Renal cortical epithelial cell (primary cell): ENCODE results near the gene CARMIL1. TPM values are rescaled to one million over a fixed set of nuclear protein-coding genes. Genes with fewer than 3 reads are reported as not detected.
A peak's percentile ranks its signal among the peaks of the same experiment; 100 is the strongest.

Experiments
- DNase-seq: peaks from one replicate; pipeline ENCODE4 v3.0.0-alpha.2; 2011; ENCODE audit warnings: low read depth
- total RNA-seq: library from RNA; depleted of rRNA; stranded (reverse); fragments of >200 nt; gene quantifications from 2 replicates; pipeline ENCODE4 v1.2.3, GENCODE V29; 2014

The CARMIL1 gene
- total RNA-seq, 1 donor from 2014 or later, result 55.7 TPM

DNA sequence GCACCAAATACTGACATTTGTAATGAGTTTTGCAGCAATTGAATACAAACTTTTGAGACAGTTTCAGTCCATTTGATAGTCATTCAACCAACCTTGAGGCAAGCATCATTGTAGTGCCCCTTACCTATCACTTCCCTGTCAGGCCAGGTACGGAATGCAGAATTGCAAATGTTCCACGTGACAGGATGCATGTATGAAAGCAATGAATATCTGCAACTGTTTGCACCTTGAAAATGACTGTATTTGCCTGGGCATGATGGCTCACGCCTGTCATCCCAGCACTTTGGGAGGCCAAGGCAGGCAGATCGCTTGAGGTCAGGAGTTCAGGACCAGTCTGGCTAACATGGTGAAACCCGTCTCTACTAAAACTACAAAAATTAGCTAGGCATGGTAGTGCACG, 226.8 kb downstream of the CARMIL1 start:
- no peak for DNase-seq

DNA sequence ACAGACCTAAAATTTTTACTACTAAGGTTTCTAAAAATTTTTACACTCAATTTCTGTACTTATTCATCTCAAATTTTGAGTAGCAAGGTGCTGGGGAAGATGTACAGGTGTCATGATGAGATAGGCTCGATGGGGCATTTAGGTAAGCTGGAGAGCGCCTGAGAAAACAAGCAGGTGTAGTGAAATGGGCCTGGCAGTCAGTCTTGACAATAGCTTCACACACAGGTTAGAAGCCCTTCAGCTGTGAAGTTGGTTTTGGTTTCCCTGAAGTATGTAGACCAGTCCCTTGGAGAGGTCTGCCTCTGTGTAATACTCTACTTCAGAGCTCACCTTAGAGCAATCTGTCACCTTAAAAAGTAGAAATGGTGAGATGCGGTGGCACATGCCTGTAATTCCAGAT, 228.9 kb downstream of the CARMIL1 start:
- DNase-seq, result no peak

DNA sequence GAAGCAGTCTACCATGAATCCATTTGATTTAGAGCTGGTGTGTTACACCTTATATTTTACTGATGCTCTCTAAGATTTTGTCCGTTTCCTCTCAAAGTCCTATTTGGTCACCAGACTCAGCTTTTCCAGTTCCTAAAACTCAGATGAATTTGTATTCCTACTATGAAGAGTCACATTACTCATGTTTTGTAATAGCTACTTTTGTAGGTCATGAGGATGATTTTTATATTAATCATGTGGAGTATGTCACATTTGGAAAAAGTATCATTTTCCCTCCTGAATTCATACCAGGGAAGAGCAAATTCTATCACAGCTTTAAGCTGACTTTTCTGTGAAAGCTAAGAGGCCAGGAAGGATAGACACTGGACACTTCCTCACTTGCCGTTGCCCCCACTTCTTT, 232.2 kb downstream of the CARMIL1 start:
- no peak for DNase-seq

DNA sequence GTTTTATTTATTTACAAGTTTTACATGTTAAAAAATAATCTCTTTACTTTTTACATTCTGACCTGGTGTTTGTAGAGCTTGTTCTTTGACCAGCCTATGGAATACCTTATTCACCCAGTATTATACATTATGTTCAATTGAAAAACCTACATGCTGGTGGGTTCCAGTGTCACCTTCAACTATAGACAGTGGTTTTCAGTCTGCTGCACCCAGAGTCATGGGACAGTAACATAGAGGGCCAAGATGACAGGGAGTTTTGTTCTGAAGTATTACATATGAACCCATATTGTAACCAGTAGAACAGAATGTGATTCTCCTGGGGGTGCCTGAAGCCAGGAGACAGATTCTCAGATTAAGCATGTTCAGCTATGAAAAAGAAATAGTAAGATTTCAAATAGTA, 233.4 kb downstream of the CARMIL1 start:
- DNase-seq, result no peak

DNA sequence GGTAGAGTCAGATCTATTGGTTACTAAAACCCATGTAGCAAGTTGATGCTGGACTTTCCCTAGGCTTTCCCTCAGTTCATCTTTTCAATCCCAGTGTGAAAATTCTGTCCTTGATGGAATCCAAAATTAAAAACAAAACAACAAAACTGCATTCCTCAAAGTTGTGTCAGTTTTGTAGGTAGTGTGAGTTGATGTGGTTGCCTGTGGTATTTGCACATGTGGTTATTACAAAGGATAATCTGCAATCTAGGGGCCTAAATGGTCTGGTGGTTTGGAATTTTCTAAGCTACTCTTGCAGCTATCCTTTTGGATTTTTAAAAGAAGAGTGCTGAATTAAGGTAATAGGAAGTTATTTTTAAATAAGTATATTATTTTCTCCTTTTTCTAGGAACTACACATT, 240.7 kb downstream of the CARMIL1 start:
- DNase-seq, result peak; percentile 54

DNA sequence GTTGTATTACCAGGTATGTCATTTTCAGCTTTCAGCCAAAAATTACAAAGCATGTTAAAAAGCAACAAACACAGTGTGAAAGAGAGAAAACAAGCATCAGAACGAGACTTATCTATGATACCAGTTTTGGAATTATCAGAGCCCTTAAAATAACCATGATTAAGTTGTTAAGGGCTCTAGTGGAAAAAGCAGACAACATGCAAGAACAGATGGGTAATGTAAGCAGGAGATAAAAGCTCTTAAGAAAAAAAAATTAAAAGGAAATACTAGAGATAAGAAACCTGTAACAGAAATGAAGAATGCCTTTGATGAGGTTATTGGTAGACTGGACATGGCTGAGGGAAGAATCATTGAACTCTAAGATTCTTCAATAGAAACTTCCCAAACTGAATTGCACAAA, 245.4 kb downstream of the CARMIL1 start:
- no peak for DNase-seq

DNA sequence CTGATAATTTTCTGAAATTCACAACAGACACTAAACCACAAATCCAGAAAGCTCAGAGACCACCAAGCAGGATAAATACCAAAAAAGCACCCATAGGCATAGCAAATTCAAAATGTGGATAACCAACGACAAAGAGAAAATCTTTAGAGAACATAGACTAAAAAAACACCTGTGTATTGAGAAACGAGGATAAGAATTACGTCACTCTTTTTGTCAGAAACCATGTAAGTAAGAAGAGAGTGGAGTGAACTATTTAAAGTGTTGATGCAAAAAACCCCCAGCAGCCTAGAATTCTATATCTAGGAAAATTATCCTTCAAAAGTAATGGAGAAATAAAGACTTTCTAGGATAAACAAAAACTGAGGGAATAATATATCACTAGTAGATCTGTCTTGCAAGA, 245.9 kb downstream of the CARMIL1 start:
- DNase-seq, result no peak

DNA sequence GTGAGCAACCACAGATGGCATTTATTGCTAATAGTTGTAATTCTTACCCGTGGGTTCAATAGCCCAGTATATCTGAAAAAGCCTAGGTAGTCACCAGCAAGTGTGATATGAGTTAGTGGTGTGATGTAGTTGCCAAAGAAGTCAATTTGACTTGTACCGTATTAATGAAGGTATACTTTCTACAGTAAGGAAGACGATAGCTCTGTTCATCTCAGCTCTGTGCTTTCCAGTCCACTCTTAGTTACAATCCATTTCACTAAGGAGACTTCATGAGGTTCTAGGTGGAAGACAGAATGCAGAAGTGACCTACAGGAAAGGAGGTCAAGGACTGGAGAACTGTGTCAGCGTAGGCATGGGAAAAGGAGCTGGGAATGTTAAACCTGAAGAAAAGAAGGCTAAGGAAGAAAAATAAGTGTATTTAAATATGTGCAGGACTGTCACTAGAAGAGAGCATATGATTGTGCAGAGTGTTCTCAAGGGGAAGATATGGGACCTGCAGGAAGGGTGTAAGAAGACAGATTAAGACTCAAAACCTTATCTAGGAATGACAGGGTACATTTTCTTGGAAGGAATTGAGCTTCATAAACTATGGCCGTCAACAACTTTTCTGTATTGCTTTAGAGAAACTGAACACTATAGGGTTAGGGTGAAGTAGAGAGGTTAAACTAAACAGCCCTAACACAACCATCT, 255.9 kb downstream of the CARMIL1 start:
- no peak for DNase-seq

DNA sequence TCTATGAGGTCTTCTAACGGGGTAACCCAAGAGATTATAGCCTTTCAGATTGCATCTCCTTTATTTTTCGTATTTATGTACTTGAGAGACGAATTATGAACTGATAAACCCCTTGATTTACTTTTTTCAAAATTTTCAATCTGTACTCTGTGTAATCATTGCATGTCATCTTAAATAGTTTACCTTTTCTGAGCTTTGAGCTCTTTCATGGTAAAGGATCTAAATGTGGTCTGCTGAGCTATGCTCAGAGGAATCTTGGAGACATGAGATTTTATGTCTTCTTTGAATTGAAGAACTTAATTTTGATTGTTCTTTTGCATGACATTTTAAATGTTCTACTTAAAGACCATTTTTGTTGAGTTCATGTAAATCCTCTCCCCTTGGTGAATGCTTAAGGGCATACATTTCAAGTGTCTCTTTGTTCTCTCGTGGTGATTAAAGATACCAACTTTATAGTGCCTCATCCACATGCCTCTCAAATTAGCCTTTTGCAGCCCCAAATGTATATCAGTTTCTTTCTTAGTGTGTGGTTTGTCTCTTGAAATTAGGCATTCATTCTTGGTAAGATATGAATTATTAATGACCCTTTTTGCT, 256.6 kb downstream of the CARMIL1 start:
- DNase-seq, result no peak

DNA sequence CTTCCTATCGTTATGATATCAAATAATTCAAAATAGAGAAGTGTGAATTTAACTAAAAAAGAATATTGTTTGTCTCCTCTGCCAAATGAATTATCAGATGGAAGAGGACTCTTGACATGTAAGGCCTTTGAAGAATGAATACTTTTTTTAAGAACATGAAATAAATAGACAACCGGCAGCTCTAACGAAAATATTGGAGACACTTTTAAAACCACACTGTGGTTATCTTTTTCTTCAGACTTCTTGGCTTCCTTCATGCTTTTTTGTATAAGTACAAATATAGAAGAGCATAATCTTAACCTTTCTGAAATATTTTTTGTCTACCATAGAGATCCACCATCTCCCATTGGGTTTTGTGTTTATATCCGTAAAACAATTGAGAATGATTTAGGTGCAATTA, 257.6 kb downstream of the CARMIL1 start:
- DNase-seq, result no peak

DNA sequence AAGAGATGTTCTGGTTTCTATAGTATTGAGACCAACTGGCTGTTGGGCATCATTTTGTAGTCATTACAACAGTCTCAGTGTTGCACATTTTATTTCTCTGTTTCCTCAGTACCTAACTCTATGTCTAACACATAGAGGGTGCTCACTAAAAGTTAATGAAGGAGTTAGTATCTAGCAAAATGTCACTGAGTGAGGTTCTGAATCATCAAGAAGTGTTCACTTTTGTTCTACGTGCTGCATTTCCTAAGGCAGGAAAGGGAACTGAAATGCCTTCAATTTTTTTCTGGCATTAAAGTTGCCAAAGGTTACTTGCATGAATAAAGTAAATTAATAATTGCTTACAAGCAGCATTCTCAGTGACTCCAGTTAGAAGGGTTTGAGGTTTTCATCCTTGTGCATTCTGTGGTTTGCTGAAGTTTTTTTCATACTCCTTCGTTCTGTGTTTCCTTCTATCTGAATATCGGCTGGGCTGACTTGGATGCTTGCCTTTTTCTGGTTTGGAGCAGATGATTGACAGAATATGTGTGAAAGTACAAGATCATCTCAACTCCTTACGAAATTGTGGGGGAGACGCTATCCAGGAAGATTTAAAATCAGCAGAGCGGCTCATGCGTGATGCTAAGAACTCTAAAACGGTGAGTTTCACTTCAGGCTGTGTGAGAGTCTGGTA, 258.3 kb downstream of the CARMIL1 start:
- peak; percentile 90 for DNase-seq

DNA sequence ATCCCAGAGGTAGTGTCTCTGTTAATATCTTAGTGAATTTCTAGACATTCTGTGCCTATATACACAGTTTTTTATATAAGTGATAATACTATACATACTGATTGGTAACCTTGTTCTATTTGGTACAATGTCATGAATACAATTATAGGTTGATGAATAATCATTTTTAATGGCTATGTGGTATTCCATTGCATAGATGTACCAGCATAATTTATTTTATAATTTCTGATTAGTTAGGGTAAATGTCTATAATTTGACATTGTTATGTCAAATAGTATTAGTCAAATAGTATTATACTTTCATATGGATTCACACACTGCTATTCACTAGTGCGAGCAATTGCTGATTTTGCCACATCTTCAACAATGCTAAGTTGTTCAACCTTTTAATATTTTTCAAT, 262.1 kb downstream of the CARMIL1 start:
- DNase-seq, result no peak

DNA sequence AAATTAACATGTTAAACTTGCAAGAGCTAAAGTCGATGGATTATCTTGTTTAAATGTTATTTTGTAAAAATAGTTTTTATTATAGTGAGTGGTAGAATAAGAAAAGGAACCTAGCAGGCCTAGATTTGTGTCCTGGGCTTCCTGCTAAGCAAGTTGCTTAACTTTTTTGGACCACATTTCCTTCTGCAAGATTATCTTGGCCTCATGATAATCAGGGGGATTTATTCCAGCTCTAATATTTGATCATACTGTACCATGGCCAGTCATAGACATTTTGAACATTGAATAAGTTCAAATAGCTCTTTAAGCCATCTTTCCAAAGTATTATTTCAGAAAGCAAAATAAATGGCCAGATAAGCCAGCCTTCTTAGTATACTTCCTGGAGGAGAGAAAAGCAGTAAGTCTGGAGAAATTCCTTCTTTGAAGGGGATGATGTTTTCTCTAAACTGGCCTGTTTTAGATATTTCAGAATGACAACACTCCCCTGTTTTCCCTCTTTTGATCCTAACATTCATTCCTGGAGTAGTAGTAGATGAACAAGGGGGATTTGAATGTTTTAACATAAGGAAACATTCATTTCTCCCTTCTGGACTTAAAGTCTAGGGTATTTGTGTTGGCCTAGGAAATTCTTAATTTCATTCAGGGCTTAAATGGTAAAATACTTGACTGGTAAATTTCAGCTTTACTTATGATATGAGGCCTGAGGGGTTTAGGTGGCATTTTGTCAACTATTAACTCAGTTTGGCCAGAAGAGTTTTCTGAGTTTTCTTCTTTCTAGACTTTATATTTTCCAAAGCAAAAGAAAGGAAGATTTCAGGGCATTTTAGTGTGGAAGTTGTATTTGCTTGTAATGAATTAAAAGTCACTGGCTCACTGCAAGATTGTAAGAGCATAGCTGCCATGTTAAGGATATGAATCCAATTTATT, 264.1 kb downstream of the CARMIL1 start:
- DNase-seq, result no peak

DNA sequence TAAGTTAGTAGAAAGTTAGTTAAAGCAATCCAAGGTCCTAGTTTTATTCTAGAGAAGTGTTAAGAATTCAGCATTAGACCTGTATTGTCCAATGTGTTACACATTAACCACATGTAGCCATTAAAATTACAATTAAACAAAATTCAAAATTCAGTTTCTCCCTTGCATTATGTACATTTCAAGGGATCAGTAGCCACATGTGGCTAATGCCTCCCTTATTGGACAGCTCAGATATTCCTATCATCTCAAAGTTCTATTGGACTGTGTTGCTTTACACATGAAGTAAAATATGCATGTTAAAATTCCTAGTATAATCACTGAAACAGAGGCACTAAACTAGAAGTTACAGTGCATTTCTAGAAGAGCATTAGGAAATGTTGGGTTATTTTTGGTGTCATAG, 265.7 kb downstream of the CARMIL1 start:
- peak; percentile 17 for DNase-seq

DNA sequence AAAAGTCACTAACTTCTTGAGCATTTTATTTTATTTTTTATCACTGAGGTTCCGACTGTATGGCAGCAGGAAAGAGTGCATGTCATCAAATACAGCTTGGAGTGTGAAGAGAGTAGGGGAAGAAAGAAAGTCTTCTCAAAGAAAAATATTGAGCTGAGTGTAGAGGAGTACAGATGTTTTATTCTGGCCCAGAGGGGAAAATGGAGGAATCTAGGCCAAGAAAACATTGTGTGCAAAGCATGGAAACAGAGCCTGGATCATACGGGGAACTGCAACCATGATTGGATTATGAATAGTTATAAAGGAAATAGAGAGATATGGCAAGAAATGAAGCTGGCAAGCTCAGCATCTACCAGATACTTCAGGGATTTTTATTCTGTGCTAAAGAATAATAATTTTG, 268.6 kb downstream of the CARMIL1 start:
- no peak for DNase-seq

DNA sequence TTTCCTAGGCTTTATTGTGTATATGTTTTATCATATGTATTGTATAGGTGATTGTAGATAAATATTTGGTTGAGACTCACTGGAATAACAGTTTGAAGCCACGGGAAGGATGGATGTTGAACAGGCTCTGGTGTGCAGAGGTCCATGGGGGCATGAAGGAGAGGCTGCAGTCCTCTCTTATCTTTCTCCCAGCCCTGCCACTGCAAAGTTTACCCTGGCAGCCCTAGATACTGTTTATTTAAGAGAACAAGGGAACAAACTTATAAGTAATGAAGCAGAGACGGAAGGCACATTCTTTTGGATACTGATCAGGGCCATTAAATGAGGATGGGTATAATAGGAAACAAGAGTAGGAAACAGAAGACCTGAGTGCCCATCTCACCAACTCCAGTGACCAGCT, 269.3 kb downstream of the CARMIL1 start:
- no peak for DNase-seq

DNA sequence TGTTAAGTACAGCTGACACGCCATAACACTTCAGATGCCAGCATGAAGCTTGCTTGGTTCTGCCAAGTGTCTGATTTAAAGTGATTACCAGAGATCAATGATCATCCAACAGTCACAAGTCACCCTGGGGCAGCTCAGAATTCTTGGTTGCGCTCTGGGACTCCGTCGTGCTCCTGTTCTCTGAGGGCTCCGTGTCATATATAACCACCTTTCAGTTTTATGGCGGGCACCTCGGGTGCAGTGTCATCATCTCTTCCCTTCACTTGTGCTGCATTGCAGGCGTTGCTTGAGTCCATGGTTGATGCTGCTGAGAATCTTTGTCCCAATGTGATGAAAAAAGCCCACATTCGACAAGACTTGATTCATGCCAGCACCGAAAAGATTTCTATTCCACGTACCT, 271.5 kb downstream of the CARMIL1 start:
- no peak for DNase-seq

DNA sequence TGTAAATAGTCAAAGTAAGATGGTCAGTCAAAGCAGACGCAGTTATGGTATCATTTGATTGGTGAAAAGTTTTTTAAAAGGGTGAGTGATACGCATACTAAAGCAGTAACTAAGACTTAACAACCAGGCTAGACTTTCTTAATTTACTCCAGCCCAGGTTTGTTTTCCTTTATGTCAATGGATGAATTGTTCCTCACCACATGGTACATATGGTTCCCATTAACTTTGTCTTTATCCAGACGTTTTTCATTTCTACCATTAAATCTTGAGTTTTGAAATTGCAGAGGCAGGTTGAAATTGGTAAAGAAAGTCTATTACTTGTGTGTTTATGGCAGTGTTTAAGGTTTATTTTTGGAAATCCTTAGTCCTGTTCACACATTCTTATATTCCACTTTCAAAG, 274.3 kb downstream of the CARMIL1 start:
- DNase-seq, result no peak

DNA sequence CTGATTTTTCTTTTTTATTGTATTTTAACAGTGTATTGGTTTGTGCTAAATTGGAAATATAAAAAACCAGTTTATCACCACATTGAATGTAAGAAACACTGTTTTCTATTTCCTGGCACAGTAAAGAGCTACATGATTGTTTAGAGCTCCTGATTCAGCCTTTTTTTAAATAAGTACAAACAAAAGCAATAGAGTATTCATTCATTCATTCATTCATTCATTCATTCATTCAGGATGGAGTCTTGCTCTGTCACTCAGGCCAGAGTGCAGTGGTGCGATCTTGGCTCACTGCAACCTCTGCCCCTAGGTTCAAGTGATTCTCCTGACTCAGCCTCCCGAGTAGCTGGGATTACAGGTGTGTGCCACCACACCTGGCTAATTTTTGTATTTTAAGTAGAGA, 276.0 kb downstream of the CARMIL1 start:
- no peak for DNase-seq

DNA sequence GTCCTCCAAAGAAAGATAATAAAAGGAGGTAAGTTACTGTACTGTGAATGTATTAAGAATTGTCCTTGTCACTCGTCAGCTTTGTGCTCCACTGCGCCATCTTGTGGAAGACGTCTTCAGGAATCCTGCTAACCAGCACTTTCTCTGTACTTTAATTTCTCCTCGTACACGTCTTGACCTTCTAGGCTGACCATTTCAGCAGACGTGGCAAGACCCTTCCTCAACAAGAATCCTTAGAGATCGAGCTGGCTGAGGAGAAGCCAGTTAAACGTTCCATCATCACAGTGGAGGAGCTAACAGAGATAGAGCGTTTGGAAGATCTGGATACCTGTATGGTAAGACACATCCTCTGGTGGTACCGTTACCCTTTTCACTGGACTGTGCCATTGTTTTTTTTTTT, 277.3 kb downstream of the CARMIL1 start:
- DNase-seq, result peak; percentile 75

DNA sequence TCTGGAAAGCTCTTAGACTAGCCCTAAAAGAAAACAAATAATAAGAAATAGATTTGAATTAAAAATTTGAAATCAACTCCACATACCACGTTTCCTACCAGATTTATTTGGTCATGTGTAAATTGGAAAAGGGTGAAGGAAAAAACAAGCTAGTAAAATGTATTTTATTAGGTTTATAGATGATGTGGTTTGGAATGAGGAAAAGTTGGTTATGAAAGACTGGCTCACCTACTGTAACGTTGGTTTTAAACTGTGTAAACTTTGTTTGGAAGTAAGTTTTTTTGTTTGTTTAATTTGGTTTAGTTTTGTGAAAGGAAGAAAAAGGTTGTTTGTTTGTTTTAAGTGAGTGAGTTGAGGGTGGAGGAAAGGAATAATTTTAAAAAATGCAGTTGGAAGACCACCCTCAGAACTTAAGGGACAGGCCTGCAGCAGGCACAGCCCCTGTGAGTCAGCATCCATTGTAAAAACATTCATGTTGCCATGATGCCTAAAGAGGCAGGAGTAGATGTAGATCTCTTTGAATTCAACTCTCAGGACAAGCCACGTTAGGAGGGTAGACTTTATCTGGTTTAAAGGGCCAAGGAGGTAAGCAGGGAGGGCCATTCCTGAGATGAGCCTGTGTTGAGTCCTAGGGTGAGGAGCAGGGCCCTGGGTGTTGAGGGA, 279.1 kb downstream of the CARMIL1 start:
- DNase-seq, result no peak

DNA sequence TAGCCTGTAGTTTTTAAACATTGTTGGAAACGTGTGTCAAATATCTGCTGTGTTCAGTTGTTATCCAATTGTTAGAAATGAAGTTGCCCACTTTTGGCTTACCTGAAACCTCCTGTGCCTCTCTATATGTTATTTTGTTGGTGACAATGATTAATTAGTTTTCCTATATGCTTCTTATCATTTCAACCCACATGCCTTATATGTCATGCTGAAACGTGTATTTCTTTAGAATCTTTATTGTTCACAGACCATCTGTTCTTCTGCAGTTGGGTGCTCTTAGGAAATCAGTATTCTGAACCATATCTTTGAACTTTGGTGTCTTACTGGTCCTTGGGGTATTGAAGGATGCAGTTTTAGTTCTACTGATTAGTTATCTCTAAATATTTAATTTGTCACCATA, 281.7 kb downstream of the CARMIL1 start:
- DNase-seq, result no peak
